HG02973 (cell line): ENCODE data around the gene PDE6G.
"Not testable (repeated sequence)": the region's sequence is repeated elsewhere in the genome, so short reads cannot be mapped to it uniquely, and the experiment has no call there.

Experiments used
- ATAC-seq: cut with Tn5 transposase; IDR thresholded peaks from one replicate; pipeline ENCODE4 v1.9.1; 2021; ENCODE audit warnings: moderate library complexity; ENCODE audit not compliant: unreplicated experiment

PDE6G gene

GRCh38 chr17:81687770-81688541 is 31.6 kb upstream of the PDE6G start:
- ATAC-seq: no peak

- ATAC-seq: no peak
Observed at GRCh38 chr17:81686614-81687013, 30.3 kb upstream of the PDE6G start.

DNA sequence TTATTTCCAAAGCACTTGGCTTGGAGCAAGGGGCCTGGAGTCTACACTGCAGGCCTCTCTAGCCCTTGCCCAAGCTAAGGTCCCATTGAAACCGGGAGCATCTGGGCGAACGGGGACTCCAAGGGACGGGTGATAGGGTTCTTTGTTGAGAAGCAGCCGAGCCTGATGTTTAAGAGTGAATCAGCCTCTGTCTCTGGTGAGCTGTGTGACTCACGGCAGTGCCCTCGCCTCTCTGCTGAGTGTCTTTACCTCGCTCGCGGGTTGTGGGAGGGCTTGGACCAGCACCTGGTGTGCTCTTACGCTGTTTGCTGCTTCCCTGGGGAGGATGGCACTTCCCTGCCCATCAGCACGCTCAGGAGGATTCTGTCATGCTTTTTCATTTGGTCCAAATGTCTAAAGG is 28.8 kb upstream of the PDE6G start:
- ATAC-seq: no peak

DNA sequence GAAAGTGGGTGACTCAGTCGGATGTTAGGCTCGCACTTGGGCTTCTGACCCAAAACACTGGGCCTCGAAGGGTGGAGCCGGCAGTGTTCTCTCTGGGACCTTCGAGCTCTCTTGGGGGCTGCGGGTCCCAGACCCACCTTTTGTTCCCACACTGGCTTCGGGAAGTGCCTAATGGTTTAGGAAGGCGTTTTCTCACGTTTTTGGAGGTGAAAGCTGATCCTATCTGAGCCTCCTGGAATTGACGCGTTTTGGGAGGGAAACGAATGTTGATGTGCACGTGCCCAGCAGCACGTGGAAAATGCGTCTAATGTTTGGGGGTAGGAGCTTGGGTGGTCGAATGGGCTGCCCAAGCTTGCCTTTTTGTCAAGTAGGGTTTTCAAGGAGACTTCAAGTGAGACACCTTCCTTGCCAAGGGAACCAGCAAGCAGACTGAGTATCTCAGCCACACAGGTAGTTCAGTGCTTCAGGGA is 28.1 kb upstream of the PDE6G start:
- peak; percentile 1 for ATAC-seq

DNA sequence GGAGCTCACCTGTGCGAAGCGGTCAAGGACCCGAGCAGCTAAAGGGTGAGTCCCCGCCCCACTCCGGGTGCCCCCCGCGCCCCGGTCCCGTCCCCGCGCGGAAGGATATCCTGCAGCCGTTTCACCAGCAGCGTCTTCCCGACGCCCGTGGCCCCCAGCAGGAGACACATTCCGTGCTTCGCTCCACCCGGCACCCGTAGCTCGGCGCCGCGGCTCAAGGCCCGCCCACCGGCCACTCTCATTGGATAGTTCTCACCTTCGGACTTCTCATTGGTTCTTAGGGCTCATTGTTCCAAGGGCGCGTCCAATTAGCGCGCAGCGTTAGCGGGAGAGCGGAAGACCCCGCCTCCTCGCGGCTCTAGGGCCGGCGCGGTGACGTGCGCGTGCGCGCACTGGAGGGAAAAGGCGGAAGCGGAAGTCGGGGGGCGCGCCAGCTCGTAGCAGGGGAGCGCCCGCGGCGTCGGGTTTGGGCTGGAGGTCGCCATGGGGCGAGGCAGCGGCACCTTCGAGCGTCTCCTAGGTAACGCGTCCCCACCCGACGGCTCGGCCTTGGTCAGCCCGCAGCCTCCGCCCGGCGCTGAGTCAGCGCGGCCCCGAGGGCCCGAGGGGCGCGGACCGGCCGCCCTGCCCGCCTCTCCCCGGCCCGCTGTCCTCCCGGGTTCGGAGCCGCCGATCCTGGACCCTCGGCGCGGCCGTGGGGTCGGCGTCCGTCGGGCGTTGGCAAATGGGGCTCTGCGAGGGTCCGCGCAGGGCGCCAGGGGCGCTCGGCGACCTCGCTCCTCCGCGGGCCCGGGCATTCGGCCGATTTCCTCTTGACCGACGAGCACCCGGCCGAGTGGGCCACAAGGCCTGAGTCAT is 27.5 kb upstream of the PDE6G start, which contains the start of the genes ARL16 and HGS:
TSS of gene ARL16 (minus strand) at position 214 of the 858 bp plus-strand sequence. CDS start at position 170, 44 bp downstream.
TSS of gene HGS (plus strand) at position 428 of the 858 bp plus-strand sequence. CDS start at position 484, 56 bp downstream.
- ATAC-seq: peak; percentile 79

DNA sequence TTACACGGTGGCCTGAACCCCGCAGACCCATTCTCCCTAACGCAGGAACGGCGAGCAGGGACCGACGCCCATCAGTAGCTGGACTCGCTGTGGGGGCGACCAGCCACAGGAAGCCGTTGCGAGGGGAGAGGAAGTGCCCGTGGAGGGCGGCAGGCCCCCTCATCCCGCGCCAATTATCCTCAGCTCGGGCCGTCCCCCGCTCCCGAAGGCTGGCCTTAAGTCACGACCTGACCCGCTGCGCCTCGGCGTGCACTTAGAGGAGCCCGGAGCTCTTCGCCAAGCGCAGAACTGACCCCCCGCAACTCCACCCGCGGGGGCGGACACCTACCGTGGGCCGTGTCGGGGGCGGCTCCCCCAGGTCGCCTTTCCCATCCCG is 26.9 kb upstream of the PDE6G start:
- peak; percentile 7 for ATAC-seq

DNA sequence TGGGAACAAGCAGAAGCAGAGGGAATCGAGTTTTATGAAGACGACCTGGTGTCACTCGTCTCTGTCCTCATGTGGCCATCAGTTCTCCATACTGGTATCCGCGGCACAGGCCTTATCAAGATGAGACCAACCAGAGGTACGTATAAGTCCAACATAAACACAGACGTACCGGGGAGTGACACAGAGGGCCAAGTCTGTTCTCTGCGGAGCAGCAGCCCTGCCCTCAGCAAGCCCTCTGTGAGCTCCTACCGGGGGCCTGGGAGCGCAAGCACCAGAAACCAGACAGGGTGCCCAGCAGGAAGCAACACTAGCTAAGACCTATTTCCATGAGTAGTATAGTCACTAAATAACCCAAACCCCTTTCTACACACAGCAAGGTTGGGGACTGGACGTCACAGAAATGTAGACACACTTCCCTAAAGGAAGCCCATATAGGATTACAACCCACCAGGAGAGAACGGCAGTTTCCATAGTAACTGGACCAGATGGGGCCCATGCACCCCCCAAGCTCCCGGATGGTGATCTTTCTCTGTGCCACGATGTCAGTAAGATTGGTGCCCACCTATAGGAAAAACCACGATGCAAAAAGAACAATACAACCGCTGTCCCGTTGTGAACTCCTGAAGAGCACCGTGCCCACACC is 26.3 kb upstream of the PDE6G start:
- ATAC-seq: no peak

- ATAC-seq: no peak
Observed at GRCh38 chr17:81681672-81682071, 25.3 kb upstream of the PDE6G start.

- ATAC-seq: no peak
Observed at GRCh38 chr17:81680150-81680549, 23.8 kb upstream of the PDE6G start.

- ATAC-seq: no peak
Observed at GRCh38 chr17:81676906-81677305, 20.6 kb upstream of the PDE6G start.

GRCh38 chr17:81675515-81676221 is 19.3 kb upstream of the PDE6G start:
- not testable (repeated sequence) for ATAC-seq

DNA sequence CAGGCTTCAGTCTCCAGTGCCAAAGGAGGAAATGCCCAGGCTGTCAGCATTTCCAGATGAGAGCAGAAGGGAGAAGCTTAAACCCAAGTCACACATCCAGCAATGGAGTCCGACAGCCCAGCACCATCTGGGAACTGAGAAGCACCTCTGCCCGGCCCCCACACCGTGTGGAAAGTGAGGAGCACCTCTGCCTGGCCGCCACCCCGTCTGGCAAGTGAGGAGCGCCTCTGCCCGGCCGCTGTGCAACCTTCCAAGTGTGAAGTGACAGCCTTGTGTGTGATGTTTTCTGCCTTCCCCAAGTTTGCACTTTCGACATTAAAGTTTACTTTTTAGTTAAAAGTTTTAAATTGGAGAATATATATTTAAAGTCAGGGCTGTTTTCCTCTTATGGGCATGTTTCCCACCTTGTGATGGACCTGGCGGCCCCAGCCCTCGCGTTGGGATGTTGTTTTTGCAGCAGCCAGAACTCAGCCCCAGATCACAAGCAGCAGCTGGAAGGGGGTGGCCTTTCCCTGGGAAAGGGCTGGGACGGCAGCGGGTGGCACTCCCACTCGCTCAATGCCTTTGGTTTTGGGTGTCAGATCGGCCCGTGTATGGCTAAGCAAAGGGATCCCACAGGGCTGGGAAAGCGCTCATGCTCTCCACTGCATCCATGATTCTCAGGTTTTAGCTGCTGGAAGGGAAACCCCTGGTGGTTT is 17.4 kb upstream of the PDE6G start:
- no peak for ATAC-seq

DNA sequence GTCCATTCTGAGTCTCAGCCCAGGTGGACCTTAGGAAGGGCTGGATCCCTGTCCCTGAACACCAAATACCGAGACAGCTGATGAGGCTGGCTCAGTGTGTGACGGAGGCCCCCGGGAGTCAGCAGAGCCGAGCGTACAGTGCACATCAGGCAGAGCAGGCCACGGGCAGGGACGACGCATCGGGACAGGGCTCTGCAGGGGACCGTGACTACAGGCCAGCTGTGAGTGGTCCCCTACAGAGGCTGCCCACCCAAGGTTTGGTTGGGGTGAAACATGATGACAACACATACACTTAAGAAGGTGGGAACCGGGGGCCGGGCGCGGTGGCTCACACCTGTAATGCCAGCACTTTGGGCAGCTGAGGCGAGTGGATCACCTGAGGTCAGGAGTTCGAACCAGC is 16.6 kb upstream of the PDE6G start:
- ATAC-seq: no peak

DNA sequence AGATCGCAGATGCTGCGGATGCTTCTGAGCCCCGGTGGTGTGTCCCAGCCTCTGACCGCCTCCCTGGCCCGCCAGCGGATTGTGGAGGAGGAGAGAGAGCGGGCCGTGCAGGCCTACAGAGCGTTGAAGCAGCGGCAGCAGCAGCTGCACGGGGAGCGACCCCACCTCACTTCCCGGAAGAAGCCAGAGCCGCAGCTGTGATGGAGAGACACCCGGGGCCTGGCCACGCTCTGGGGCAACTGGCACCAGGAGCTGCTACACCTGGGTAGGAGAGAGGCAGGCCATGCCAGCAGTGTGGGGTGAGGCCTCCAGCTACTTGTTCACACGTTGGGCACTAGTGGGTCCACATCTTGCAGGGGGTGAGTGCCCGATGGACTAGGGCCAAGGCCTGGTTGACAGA is 16.2 kb upstream of the PDE6G start:
- no peak for ATAC-seq

DNA sequence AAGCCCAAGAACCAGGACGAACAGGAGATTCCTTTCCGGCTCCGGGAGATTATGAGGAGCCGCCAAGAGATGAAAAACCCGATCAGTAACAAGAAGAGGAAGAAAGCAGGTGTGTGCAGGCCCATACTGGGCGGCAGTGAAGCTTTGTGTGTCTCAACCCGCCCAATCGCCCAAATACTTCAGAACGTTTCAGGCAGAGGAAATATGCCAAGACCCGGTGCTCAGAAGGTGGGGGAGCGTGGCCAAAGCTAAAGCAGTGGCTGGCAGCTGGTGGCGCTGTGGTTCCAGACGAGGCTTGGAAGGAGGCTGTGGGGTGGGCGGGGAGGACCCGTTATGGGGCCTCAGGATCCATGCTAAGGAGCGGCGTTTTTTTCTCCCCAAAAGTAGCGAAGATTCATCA is 11.4 kb upstream of the PDE6G start:
- ATAC-seq: no peak

GRCh38 chr17:81666342-81667191 is 10.2 kb upstream of the PDE6G start, which contains the start of the genes CCDC137 and OXLD1:
Gene CCDC137 (plus strand): TSS chr17:81666737. CDS start chr17:81666767, 30 bp downstream.
Gene OXLD1 (minus strand): TSS chr17:81666605. CDS start chr17:81666577, 28 bp downstream.
- peak; percentile 80 for ATAC-seq

- no peak for ATAC-seq
Observed at GRCh38 chr17:81666092-81666341, 9.7 kb upstream of the PDE6G start.

GRCh38 chr17:81665205-81666091 is 9.1 kb upstream of the PDE6G start:
- ATAC-seq: no peak
